ENCODE results near the gene ZDHHC1.

Gene ZDHHC1

GRCh38 chr16:67451704-67452435 lies 35.6 kb upstream of the ZDHHC1 start:
- Mint-ChIP-seq H3K36me3 (ENCODE audit: low read depth) (peaks cover 15% of the 10 kb centered on the region), H3K27ac (peak overlapping the region in 1 of 3 experiments; percentile 89), H3K9me3 (no peaks in the 10 kb centered on the region), H3K4me3 (no peak overlapping the region), H3K27me3 (ENCODE audit: low read depth) (peaks cover 4% of the 10 kb centered on the region), H3K4me1 (peaks cover 63% of the 10 kb centered on the region)
- no peak for TF ChIP-seq CTCF (IDR thresholded peaks at IDR 0.05; ENCODE audit: unreplicated experiment in 3 of 3)

- Mint-ChIP-seq H3K9me3 (no peaks in the 10 kb centered on the region), H3K4me1 (peaks cover 63% of the 10 kb centered on the region), H3K36me3 (ENCODE audit: low read depth) (peaks cover 21% of the 10 kb centered on the region)
These were observed 34.9 kb upstream of the ZDHHC1 start for GRCh38 chr16:67451061-67451703.

GRCh38 chr16:67449739-67450138 lies 33.5 kb upstream of the ZDHHC1 start:
- peaks cover 21% of the 10 kb centered on the region for H3K36me3 Mint-ChIP-seq (ENCODE audit: low read depth)
- peaks cover 4% of the 10 kb centered on the region for H3K27me3 Mint-ChIP-seq (ENCODE audit: low read depth)
- peak overlapping the region; percentile 87 to 94 (median 89) for H3K27ac Mint-ChIP-seq
- TF ChIP-seq CTCF (IDR thresholded peaks at IDR 0.05; ENCODE audit: unreplicated experiment in 3 of 3) = no peak
- peak overlapping the region in 1 of 3 experiments; percentile 49 for H3K4me3 Mint-ChIP-seq
- H3K4me1 Mint-ChIP-seq = peaks cover 64% of the 10 kb centered on the region
- no peaks in the 10 kb centered on the region for H3K9me3 Mint-ChIP-seq

More at GRCh38 chr16:67451061-67451703, 34.9 kb upstream of the ZDHHC1 start:
- H3K27me3 Mint-ChIP-seq (ENCODE audit: low read depth) = peaks cover 4% of the 10 kb centered on the region
- TF ChIP-seq CTCF (IDR thresholded peaks at IDR 0.05; ENCODE audit: unreplicated experiment in 3 of 3) = no peak
- no peak overlapping the region for H3K4me3 Mint-ChIP-seq
- peak overlapping the region in 2 of 3 experiments; percentile 87 to 89 for H3K27ac Mint-ChIP-seq

GRCh38 chr16:67449336-67449735 lies 33.1 kb upstream of the ZDHHC1 start:
- peaks cover 65% of the 10 kb centered on the region for H3K4me1 Mint-ChIP-seq
- no peak for TF ChIP-seq CTCF (IDR thresholded peaks at IDR 0.05; ENCODE audit: unreplicated experiment in 3 of 3)
- no peaks in the 10 kb centered on the region for H3K9me3 Mint-ChIP-seq
- peaks cover 4% of the 10 kb centered on the region for H3K27me3 Mint-ChIP-seq (ENCODE audit: low read depth)
- peaks cover 21% of the 10 kb centered on the region for H3K36me3 Mint-ChIP-seq (ENCODE audit: low read depth)
- peak overlapping the region; percentile 87 to 94 (median 89) for H3K27ac Mint-ChIP-seq
- H3K4me3 Mint-ChIP-seq = peak overlapping the region in 2 of 3 experiments; percentile 49 to 63

- Mint-ChIP-seq H3K36me3 (ENCODE audit: low read depth) (peaks cover 21% of the 10 kb centered on the region), H3K4me1 (peaks cover 65% of the 10 kb centered on the region), H3K9me3 (no peaks in the 10 kb centered on the region), H3K27me3 (ENCODE audit: low read depth) (peaks cover 4% of the 10 kb centered on the region), H3K4me3 (no peak overlapping the region), H3K27ac (no peak overlapping the region)
- no peak for TF ChIP-seq CTCF (IDR thresholded peaks at IDR 0.05; ENCODE audit: unreplicated experiment in 3 of 3)
These were observed 32.3 kb upstream of the ZDHHC1 start for GRCh38 chr16:67448580-67448979.
